Neural progenitor cell (in vitro differentiated cells): Measurements from ENCODE around the gene RALGAPB.

Source experiments
- EZH2 ChIP-seq: fragments of 200-600 bp; sonication (generic); IDR thresholded peaks from 2 replicates; pipeline ENCODE4 v1.6.1; 2017; ENCODE audit warnings: antibody characterized with exemption, mild to moderate bottlenecking, moderate library complexity
- TF ChIP-seq, protein P1 (sequence below): fragments of 200-600 bp; sonication (generic); IDR thresholded peaks from 2 replicates; pipeline ENCODE4 v1.5.1; 2017; ENCODE audit warnings: antibody characterized with exemption, mild to moderate bottlenecking

GRCh38 chr20:38579219-38579910 lies 106.7 kb downstream of the RALGAPB start:
- TF ChIP-seq, protein P1, sequence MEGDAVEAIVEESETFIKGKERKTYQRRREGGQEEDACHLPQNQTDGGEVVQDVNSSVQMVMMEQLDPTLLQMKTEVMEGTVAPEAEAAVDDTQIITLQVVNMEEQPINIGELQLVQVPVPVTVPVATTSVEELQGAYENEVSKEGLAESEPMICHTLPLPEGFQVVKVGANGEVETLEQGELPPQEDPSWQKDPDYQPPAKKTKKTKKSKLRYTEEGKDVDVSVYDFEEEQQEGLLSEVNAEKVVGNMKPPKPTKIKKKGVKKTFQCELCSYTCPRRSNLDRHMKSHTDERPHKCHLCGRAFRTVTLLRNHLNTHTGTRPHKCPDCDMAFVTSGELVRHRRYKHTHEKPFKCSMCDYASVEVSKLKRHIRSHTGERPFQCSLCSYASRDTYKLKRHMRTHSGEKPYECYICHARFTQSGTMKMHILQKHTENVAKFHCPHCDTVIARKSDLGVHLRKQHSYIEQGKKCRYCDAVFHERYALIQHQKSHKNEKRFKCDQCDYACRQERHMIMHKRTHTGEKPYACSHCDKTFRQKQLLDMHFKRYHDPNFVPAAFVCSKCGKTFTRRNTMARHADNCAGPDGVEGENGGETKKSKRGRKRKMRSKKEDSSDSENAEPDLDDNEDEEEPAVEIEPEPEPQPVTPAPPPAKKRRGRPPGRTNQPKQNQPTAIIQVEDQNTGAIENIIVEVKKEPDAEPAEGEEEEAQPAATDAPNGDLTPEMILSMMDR: no peak
- no peak for TF ChIP-seq EZH2
